ENCODE measurements around the gene STX8.
"Not testable (repeated sequence)": the region's sequence is repeated elsewhere in the genome, so short reads cannot be mapped to it uniquely, and the experiment has no call there.

Gene STX8, protein sequence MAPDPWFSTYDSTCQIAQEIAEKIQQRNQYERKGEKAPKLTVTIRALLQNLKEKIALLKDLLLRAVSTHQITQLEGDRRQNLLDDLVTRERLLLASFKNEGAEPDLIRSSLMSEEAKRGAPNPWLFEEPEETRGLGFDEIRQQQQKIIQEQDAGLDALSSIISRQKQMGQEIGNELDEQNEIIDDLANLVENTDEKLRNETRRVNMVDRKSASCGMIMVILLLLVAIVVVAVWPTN
- total RNA-seq, result 12.9 to 30.8 (median 22.6) reads per million in 17 experiments

DNA sequence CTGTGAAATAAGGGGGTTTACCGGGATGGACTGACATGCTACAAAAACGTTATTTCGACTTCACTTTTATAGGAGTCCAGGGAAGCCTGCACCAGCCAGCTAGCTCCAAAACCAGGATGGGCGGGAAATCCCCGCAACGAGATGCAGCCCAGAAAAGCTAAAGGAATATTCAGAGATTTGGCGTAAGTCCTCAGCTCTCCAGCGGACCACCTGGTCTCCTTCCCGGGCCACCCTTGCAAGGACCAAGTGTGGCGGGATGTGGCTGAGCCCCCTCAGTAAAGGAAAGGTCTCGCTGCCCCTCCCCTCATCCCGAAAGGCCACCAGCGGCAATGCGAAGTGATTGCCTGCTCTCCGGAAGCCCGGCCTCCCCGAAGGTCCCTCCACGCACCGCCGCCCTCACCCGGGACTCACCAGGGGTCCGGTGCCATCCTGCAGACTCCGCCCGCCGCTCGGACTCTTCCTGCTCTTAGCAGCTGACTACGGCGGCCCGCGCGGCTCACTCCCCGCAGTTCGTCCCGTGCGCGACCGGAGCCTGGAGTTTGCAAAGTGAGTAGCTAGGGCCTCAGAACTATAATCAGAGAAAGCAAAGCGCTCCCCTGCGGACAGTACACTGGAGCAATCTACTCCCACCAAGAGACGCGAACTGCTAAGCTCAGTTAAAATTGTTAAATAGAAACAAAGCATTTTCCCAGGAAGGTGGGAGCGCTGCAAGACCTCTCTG is at the start of gene STX8:
Gene STX8, minus strand, starts transcription at position 440 of the 721 bp plus-strand sequence. Its CDS starts 12 bp downstream, at position 428.
- DNase-seq, result peak; percentile 92 to 96 (median 94)

DNA sequence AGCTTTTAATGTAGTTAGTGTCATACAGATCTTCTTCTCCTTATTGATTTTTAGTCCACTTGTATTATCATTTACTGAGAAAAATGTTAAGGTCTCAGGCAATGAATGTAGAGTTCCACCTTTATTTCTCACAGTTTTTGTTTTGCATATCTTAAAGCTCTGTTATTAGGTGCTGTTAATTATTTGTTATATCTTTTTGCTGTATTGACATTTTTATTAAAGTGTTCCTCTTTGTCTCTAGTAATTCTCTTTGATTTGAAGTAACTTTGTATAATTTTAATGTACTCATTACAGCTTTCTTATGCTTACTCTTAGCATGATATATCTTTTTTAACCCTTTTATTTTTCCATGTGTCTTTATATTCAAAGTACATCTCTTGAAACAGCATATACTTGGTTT is 47.3 kb upstream of the STX8 start:
- no peak for DNase-seq

DNA sequence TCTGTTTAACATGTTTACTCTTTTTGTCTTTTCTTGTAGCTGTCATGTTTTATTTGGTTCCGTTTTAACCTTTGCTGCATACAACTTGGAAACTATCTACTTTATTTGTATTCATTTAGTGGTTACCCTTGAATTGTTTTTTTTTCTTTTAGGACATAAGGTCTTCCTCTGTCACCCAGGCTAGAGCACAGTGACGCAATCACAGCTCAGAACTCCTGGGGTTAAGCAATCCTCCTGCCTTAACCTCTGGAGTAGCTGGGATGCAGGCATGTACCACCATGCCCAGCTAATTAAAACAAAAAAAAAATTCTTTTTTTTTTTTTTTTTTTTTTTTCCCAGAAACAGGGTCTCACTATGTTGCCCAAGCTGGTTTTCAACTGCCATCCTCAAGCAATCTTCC is 39.9 kb upstream of the STX8 start:
- peak in 2 of 4 experiments; percentile 11 to 24 for DNase-seq

DNA sequence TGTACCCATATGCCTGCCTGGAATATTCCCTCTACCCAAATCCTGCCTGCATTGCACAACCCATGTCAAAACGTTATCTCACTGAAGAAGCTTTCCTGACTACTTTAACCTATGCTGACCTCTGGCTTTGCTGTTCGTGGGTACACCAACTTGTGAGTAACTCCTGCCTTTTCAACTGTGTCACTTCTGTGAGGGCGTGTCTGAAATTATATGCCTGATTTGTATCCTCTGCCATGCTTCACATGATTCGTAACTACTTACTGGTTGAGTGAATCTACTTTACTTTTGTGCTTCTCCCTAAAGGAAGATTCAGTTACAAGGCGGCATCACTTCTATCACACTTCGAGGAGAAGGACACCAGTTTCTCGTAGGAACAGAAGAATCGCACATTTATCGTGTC is 36.4 kb upstream of the STX8 start:
- no peak for DNase-seq

DNA sequence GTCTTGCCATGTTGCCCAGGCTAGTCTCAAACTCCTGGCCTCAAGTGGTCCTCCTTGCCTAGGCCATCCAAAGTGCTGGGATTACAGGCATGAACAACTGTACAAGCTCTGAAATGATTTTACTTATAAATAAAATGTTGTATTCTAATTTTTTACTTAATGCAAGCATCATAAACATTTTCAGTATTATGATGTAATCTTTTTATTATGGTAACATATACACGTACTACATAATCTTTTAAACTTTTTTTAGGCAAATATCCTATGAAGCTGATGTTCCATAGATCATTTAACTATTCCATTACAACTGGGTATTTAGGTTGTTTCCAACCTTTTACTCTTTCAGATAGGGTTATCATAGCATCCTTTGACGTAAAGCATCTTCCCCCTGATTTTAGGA is 35.9 kb upstream of the STX8 start:
- DNase-seq, result no peak

DNA sequence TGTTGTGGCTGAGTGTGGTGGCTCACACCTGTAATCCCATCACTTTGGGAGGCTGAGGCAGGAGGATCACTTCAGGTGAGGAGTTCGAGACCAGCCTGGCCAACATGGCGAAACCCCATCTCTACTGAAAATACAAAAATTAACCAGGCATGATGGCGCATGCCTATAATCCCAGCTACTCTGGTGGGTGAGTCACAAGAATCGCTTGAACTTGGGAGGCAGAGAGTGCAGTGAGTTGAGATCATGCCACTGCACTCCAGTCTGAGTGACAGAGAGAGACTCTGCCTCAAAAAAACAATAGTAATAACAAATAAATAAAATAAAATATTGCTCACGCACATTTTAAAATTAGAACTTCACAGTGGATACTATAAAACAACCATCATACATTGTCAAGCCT is 31.4 kb upstream of the STX8 start:
- not testable (repeated sequence) for DNase-seq

DNA sequence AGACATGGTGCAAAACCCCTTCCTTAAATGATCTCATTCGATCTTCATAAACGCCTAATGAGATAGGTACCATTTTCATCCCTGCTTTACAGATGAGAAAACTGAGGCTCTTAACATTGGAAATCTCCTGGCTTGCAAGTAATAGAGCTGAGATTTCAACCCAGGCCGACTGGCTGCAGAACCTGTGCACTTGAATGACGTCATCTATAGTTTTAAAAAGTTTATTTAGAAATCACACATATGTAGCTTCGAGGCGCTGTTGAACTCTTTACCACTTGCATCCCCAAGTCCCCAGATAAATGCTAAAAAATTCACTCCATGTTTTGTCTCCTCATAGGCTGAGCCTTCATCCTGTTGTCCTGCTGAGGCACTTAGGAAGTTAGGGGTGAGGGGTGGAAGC is 30.8 kb upstream of the STX8 start:
- DNase-seq, result no peak

DNA sequence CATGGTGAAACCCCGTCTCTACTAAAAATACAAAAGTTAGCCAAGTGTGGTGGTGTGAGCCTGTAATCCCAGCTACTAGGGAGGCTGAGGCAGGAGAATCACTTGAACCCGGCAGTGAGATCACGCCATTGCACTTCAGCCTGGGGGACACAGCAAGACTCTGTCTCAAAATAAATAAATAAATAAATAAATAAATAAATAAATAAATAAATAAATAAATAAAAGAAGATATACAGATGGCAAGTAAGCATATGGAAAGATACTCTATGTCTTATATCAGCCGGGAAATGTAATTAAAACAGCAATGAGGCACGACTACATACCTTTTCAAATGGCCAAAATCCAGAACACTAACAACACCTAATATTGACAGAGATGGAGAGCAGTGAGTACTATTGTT is 29.0 kb upstream of the STX8 start:
- not testable (repeated sequence) for DNase-seq

DNA sequence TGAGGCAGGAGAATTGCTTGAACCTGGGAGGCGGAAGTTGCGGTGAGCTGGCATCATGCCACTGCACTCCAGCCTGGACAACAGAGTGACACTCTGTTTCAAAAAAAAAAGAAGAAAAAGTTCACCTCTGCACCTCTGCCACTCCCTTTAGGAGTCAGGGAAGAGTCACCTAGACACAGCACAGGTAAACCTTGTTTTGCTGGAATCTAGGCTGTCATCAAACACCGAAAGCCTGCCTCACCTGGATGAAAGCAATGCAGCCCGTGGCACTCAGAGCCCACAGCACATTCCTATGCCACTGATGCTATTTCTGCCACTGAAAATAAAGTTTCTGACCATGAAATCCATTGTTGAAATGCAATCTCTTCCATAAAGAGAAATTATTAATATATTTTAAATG is 23.0 kb upstream of the STX8 start:
- DNase-seq, result no peak

DNA sequence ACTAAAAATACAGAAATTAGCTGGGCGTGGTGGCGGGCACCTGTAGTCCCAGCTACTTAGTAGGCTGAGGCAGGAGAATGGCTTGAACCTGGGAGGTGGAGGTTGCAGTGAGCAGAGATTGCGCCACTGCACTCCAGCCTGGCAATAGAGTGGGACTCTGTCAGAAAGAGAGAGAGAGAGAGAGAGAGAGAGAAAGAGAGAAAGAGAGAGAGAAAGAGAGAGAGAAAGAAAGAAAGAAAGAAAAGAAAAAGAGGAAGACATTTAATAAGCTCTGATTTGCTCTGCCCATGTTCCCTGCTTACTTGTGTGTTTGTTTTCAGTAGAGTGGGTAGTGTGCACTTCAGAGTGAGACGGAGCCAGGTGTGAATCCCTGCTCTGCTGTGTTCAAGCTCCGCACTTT is 22.0 kb upstream of the STX8 start:
- not testable (repeated sequence) for DNase-seq

DNA sequence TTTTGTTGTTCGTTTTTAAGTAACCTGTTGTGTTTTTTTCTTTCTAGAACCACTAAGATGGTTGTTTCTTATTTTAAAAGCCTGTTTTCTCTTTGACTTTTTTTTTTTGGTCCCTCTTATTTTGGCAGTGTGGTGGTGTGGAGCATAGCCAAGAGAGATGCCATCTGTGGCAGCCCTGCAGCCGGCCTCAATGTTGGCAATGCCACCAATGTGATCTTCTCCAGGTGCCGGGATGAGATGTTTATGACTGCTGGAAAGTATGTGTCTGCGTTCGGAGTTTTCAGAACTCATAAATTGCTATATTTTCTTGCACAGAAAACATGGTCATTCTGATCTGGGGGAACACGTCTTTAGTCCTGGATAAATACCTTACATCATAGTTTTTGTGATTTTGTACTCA is 18.4 kb upstream of the STX8 start:
- no peak for DNase-seq

DNA sequence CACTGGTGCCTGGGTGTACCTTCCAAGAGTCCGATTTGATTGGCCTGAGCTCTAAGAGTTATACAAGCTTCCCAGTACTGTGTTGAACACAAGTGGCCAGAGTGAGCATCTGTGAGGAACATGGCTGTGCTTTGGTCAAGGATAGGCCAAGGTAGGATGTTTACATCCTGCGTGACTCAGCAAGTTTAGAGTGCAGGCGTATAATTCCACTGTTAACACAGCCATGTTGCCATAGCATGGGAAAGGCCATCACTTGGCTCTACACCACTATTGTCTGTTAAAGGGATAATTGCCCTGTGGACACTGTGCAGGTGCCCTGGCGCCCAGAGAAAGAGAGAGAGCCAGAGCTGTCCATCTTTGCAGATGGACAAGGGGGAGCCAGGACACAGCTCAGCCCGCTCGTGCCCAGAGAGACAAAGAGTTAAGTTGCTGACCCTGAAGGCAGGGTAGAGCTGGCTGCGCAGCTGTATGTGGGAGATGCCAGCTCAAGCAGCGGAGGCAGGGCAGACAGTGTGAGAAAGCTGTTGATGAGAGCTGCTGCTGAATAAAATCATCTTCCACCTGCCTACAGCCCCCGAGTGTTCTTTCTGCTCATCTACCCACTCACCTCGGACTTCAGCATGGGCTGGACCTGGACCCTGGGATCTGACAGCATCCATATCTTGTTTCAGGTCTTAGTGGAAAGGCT is 12.5 kb upstream of the STX8 start:
- DNase-seq, result no peak

DNA sequence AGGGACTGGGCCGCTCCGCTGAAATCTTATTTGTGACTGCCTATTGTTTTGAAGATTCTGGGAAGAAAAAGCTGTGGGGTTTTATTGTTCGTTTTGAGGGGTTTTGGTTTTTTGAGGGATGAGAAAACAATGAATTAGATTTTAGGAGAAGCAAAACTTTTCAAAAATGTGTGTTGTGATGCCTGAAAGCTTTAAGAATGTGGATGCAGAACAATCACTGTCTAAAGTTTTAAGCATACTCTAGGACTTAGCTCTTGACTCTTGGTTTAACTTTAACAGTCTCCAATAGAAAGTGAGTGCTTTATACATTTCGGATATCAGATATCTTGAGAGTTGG is 1.7 kb upstream of the STX8 start:
- no peak for DNase-seq

DNA sequence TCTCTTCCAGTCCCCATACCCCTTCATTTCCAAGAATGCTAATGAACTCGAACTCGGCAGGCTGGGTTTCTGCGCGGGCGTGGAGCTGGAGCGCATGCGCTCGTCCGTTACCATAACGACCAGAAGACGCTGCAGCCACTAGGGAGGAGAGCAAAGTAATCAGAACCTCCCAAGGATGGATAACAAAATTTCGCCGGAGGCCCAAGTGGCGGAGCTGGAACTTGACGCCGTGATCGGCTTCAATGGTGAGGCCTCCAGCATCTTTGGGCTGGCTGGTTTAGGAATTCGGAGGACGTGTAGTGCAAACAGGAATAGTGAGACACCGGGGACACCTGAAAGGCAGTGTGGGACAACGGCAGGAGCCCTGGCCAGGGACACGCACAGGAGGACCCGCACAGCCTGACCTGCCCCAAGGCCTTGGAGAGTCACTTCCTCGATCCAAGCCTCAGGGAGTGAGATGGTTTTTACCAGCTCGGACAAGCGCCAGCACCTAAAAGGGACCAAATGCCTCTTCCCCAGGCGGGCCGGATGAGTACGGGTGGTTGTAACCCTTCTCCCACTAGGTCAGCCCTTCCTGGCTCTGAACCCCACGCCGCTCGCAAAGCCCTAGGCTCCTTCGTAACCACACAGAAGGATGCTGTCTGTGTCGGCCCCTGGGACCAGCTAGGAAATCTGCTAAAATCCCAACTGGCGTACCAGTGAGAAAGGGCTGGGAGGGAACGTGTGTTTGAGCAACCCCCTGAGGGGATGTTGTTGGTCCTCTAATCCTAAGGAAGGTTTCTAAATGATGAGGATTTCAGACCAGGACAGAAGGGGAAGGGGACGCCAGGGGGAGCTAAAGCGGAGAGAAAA is 1.1 kb upstream of the STX8 start, which contains the start of gene CFAP52:
Gene CFAP52, plus strand, starts transcription at position 122 of the 852 bp plus-strand sequence. Its CDS starts 54 bp downstream, at position 176.
- peak; percentile 82 to 93 (median 88) for DNase-seq

DNA sequence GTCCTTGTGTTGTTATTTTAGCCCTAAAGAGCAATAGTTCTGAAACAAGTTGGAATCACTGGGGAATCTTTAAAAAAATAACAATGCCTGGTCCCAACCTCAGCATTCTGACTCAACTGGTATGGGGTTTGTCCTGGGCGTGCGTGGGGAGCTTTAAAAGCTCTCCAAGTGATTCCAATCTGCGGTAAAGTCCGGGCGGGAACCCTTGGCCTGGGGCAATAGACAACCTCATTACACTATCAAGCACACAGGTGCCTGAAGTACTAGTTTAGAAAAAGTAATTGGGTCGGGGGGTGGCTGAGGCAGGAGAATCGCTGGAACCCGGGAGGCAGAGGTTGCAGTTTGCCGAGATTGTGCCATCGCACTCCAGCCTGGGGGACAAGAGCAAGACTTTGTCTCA is 4.4 kb downstream of the STX8 start:
- no peak for DNase-seq

DNA sequence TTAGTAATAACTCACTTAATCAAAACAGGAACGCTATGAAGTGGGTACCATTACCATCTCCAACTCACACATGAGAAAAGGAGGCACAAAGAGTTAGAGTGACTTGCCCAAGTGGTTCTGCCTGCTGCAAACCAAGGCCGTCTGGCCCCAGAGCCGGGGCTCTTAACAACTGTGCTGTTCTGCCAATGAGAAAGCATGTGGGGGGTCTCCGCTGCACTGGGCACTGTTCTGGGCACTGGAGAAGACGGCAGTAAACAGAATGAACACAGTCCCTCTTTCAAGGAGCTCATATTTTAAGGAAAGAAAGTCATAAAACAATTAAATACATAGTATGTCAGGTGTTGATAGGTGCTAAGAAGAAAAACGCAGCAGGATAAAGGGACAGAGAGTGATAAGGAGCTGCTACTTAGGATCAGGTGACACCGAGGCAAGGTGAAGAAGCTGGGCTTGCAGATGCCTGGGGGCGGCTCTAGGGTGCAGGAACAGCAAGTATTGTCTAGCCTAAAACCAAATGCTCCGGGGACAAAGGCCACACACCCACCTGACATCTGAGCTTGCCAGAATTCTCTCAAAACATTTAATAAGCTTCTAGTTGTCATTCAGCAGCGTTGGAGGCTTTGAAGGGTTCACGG is 6.5 kb downstream of the STX8 start:
- no peak for DNase-seq

DNA sequence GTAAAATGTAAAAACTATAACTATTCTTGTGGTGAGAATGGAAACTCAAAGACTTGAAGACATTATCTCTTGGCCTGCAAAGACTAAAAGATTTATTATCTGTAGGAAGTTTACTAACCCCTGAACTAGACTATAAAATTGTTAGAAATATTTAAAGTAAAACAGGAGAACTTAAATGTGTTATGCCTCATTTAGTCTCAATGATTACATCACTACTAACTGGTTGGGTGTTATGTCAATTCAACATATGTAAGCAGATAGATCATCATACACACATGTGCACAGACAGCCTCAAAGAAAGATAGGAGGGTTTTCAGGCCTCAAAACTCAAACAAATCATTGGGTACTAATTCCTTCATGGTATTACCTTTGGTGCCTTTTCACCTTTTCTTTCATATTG is 7.6 kb downstream of the STX8 start:
- DNase-seq, result no peak

DNA sequence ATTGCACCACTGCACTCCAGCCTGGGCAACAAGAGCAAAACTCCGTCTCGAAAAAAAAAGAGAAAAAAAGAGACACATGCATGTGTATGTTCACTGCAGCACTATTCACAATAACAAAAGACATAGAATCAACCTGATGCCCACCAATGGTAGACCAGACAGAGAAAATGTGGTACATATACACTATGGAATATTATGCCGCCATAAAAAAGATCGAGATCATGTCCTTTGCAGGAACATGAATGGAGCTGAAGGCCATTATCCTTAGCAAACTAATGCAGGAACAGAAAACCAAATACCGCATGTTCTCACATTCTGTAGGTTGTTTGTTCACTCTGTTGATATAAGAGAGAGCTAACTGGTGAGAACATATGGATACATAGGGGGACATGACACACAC is 8.9 kb downstream of the STX8 start:
- not testable (repeated sequence) for DNase-seq

DNA sequence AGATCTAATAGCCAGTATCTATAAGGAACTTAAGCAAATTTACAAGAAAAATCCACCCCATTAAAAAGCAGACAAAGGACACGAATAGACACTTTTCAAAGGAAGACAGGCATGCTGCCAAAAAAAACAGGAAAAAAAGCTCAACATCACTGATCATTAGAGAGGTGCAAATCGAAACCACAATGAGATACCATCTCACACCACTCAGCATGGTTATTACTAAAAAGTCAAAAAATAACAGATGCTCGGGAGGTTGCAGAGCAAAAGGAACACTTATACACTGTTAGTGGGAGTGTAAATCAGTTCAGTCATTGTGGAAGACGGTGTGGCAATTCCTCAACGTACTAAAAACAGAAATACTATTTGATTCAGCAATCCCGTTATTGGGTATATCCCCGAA is 9.6 kb downstream of the STX8 start:
- no peak for DNase-seq

DNA sequence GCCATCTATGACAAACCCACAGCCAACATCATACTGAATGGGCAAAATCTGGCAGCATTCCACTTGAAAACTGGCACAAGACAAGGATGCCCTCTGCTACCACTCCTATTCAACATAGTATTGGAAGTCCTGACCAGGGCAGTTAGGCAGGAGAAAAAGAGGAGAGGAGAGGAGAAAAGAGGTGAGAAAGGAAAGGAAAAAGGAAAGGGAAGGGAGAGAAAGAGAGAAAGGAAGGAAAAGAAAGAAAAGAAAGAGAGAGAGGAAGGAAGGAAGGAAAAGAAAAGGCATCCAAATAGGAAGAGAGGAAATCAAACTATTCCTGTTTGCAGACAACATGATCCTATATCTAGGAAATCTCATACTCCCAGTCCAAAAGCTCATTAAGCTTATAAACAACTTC is 11.5 kb downstream of the STX8 start:
- DNase-seq, result no peak

DNA sequence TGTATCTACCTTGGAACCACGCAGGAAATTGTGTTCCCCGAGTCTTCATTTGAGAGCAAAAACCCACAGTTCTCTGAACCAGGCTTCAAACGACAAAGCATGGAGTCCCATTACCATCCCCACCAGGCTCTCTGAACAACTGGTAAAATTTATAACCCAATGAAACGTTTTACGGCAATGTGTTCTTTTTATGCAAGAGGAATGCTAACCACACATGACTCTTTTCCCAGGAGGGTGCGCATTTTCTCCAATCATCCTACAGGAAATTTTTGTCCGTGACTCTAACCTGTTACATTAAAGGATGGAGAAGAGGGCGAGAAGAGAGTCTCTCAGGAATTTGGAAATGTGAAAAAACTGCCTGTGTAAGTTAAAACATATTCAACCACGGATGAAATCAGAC is 17.8 kb downstream of the STX8 start:
- DNase-seq, result no peak

DNA sequence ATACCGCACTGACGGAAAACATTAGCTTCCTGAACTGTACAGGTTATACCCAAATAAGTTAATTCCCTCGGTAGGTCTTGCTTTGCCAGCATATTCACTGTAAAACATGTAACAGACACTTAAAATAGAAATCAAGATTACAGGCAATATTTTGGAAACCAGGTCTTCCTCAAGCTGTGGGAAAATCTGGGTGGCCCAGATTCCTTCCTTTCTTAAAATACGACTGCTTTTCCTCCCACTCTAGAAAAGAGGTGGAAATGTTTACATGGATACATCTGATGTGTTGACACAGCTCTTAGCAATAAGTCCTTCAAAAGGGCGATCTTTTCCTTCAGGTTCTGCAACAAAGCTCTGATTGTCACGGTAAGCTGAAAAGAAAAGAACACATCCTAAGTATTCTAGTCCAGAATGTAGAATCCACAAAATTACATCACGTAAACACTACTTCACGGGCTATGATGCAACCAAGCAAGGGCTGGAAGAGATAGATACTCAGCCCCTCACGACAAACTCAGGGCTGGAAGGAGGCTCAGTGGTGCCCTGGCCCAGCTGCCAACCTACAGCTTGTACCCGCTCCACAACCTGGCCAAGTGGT is 18.4 kb downstream of the STX8 start:
- no peak for DNase-seq
